ENCODE measurements around the gene IFI27L2. TPM values are rescaled to one million over a fixed set of nuclear protein-coding genes. Genes with fewer than 3 reads are reported as not detected.

IFI27L2 gene
- polyA plus RNA-seq, 1 donor from 2014 or later: 23.7 TPM

DNA sequence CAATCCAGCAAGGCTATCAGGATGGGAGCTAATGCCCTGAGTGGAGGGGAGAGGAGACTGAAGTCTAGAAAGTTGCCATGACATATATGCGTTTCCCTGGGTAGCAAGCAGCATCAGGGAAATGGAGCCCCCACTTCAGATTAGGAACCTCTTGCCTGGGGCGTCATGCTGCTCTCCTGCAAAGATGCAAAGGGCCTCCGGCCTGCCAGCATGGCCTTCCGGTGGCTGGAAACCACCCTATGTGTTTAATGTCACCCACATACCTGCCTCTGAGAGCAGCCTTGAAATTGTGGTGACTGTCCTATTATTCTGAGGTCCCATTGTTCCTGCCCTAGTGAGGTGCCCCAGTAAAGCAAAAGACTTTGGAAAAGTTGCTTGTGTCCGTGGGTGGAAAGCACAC lies 10.0 kb upstream of the IFI27L2 start:
- TF ChIP-seq, protein P1, sequence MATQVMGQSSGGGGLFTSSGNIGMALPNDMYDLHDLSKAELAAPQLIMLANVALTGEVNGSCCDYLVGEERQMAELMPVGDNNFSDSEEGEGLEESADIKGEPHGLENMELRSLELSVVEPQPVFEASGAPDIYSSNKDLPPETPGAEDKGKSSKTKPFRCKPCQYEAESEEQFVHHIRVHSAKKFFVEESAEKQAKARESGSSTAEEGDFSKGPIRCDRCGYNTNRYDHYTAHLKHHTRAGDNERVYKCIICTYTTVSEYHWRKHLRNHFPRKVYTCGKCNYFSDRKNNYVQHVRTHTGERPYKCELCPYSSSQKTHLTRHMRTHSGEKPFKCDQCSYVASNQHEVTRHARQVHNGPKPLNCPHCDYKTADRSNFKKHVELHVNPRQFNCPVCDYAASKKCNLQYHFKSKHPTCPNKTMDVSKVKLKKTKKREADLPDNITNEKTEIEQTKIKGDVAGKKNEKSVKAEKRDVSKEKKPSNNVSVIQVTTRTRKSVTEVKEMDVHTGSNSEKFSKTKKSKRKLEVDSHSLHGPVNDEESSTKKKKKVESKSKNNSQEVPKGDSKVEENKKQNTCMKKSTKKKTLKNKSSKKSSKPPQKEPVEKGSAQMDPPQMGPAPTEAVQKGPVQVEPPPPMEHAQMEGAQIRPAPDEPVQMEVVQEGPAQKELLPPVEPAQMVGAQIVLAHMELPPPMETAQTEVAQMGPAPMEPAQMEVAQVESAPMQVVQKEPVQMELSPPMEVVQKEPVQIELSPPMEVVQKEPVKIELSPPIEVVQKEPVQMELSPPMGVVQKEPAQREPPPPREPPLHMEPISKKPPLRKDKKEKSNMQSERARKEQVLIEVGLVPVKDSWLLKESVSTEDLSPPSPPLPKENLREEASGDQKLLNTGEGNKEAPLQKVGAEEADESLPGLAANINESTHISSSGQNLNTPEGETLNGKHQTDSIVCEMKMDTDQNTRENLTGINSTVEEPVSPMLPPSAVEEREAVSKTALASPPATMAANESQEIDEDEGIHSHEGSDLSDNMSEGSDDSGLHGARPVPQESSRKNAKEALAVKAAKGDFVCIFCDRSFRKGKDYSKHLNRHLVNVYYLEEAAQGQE (IDR thresholded peaks at IDR 0.05; ENCODE audit: borderline replicate concordance): no peak
- TF ChIP-seq, protein P2, sequence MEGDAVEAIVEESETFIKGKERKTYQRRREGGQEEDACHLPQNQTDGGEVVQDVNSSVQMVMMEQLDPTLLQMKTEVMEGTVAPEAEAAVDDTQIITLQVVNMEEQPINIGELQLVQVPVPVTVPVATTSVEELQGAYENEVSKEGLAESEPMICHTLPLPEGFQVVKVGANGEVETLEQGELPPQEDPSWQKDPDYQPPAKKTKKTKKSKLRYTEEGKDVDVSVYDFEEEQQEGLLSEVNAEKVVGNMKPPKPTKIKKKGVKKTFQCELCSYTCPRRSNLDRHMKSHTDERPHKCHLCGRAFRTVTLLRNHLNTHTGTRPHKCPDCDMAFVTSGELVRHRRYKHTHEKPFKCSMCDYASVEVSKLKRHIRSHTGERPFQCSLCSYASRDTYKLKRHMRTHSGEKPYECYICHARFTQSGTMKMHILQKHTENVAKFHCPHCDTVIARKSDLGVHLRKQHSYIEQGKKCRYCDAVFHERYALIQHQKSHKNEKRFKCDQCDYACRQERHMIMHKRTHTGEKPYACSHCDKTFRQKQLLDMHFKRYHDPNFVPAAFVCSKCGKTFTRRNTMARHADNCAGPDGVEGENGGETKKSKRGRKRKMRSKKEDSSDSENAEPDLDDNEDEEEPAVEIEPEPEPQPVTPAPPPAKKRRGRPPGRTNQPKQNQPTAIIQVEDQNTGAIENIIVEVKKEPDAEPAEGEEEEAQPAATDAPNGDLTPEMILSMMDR (IDR thresholded peaks at IDR 0.05; ENCODE audit: poor library complexity, severe bottlenecking): no peak
- TF ChIP-seq EP300 (conservative IDR thresholded peaks at IDR 0.05; ENCODE audit: poor library complexity, severe bottlenecking): no peak
- TF ChIP-seq EZH2 (IDR thresholded peaks at IDR 0.05; ENCODE audit: borderline replicate concordance, insufficient read depth, low read length, poor library complexity, severe bottlenecking): no peak
- TF ChIP-seq POLR2AphosphoS5 (IDR thresholded peaks at IDR 0.05): no peak
- TF ChIP-seq TAF1 (IDR thresholded peaks at IDR 0.05; ENCODE audit: low read depth): no peak
- TF ChIP-seq RAD21 (conservative IDR thresholded peaks at IDR 0.05): no peak
- no peak for TF ChIP-seq MXI1 (conservative IDR thresholded peaks at IDR 0.05; ENCODE audit: poor library complexity, severe bottlenecking)
- TF ChIP-seq SMC3 (conservative IDR thresholded peaks at IDR 0.05; ENCODE audit: poor library complexity): no peak
- H4K20me1 ChIP-seq (ENCODE audit: insufficient read depth): no peaks in the 10 kb centered on the region
- H3F3A ChIP-seq (ENCODE audit: insufficient read depth, low read length, poor library complexity, severe bottlenecking): no peaks in the 10 kb centered on the region
- no peak overlapping the region for H3K9ac ChIP-seq (ENCODE audit: low read length)
- no peaks in the 10 kb centered on the region for H3K79me2 ChIP-seq (replicated peaks; ENCODE audit: insufficient read depth, low read length)
- no peak overlapping the region for H3K4me2 ChIP-seq (ENCODE audit: low read length)
- no peak overlapping the region for H2AFZ ChIP-seq (ENCODE audit: low read depth, low read length)
- no peak overlapping the region for H3K4me3 ChIP-seq (ENCODE audit: low read length)
- no peaks in the 10 kb centered on the region for H3K9me3 ChIP-seq (ENCODE audit: low read length)
- no peaks in the 10 kb centered on the region for H3K27me3 ChIP-seq (ENCODE audit: insufficient read depth, low read depth, low read length)
- H3K9me2 ChIP-seq (ENCODE audit: insufficient read depth, low read length): no peaks in the 10 kb centered on the region
- no peak overlapping the region for H3K27ac ChIP-seq (ENCODE audit: low read length)
- H3K36me3 ChIP-seq (ENCODE audit: insufficient read depth, low read length): no peaks in the 10 kb centered on the region

DNA sequence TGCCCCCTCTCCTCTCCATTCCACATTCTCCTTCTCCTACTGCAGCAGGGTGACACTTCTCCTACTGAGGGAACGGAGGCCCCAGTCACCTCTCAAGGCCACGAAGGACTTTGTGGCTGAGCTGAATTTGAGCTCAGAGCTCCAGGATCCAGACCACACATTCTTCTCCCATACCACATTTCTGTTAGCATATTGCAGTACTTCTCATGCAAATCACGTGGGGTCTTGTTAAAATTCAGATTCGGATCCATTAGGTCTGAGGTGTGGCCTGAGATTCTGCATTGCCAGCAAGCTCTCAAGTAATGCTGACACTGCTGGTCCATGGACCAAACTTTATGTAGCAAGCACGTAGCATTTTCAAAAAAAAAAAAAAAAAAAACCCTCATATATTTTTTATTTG lies 9.6 kb upstream of the IFI27L2 start:
- Histone ChIP-seq H3K9me2 (ENCODE audit: insufficient read depth, low read length) (no peaks in the 10 kb centered on the region), H4K20me1 (ENCODE audit: insufficient read depth) (no peaks in the 10 kb centered on the region), H3K9ac (ENCODE audit: low read length) (no peak overlapping the region), H2AFZ (ENCODE audit: low read depth, low read length) (no peak overlapping the region), H3K4me2 (ENCODE audit: low read length) (no peak overlapping the region), H3F3A (ENCODE audit: insufficient read depth, low read length, poor library complexity, severe bottlenecking) (no peaks in the 10 kb centered on the region), H3K9me3 (ENCODE audit: low read length) (no peaks in the 10 kb centered on the region), H3K79me2 (replicated peaks; ENCODE audit: insufficient read depth, low read length) (no peaks in the 10 kb centered on the region), H3K27ac (ENCODE audit: low read length) (no peak overlapping the region), H3K27me3 (ENCODE audit: insufficient read depth, low read depth, low read length) (no peaks in the 10 kb centered on the region), H3K4me3 (ENCODE audit: low read length) (no peak overlapping the region), H3K36me3 (ENCODE audit: insufficient read depth, low read length) (no peaks in the 10 kb centered on the region)
- TF ChIP-seq RAD21 (conservative IDR thresholded peaks at IDR 0.05) (no peak), SMC3 (conservative IDR thresholded peaks at IDR 0.05; ENCODE audit: poor library complexity) (no peak), MXI1 (conservative IDR thresholded peaks at IDR 0.05; ENCODE audit: poor library complexity, severe bottlenecking) (no peak), POLR2AphosphoS5 (IDR thresholded peaks at IDR 0.05) (no peak), TAF1 (IDR thresholded peaks at IDR 0.05; ENCODE audit: low read depth) (no peak), EP300 (conservative IDR thresholded peaks at IDR 0.05; ENCODE audit: poor library complexity, severe bottlenecking) (no peak)
- TF ChIP-seq, protein P1 (IDR thresholded peaks at IDR 0.05; ENCODE audit: borderline replicate concordance): no peak
- TF ChIP-seq, protein P2 (IDR thresholded peaks at IDR 0.05; ENCODE audit: poor library complexity, severe bottlenecking): no peak

Measured in neural cell (in vitro differentiated cells).